Fibroblast of lung (primary cell): Measurements from ENCODE around the gene ANKRD13B. TPM values are rescaled to one million over a fixed set of nuclear protein-coding genes. Genes with fewer than 3 reads are reported as not detected.

Experiments
- DNase-seq, 2 donors: peaks; one replicate each; pipeline versions ENCODE4 v3.0.0 to v3.0.0-alpha.2; 2010; ENCODE audit warnings: low read depth in 2 of 2
- H2AFZ ChIP-seq: 2 replicates; pipeline ENCODE4 v1.5.1; 2012; ENCODE audit warnings: low read length, control low read depth, inconsistent platforms
- H3K27ac ChIP-seq: 2 replicates; pipeline ENCODE4 v1.5.1; 2011; ENCODE audit warnings: low read length, control low read depth; ENCODE audit not compliant: insufficient read depth
- H3K27me3 ChIP-seq: 2 replicates; pipeline ENCODE4 v1.5.1; 2011; ENCODE audit warnings: mild to moderate bottlenecking, low read length; ENCODE audit not compliant: control insufficient read depth, insufficient read depth
- H3K36me3 ChIP-seq: 2 replicates; pipeline ENCODE4 v1.5.1; 2011; ENCODE audit warnings: low read length; ENCODE audit not compliant: control insufficient read depth, insufficient read depth
- H3K4me1 ChIP-seq: 2 replicates; pipeline ENCODE4 v1.5.1; 2011; ENCODE audit warnings: low read length; ENCODE audit not compliant: control insufficient read depth, insufficient read depth; ENCODE audit errors: extremely low read depth
- H3K4me2 ChIP-seq: 2 replicates; pipeline ENCODE4 v1.5.1; 2011; ENCODE audit warnings: low read length, control low read depth; ENCODE audit not compliant: insufficient read depth; ENCODE audit errors: extremely low read depth
- H3K4me3 ChIP-seq, 4 experiments: fragments of 200-600 bp in 1 of 4; sonication (generic) in 1 of 4; replicated peaks in 1 of 4; 2 replicates each; pipeline ENCODE4 v1.5.1; 2011 to 2016; ENCODE audit warnings: low read length in 4 of 4, low read depth in 3 of 4, mild to moderate bottlenecking in 3 of 4, control low read depth in 2 of 4, inconsistent platforms in 1 of 4, mixed read lengths in 1 of 4; ENCODE audit not compliant: insufficient read depth in 1 of 4; ENCODE audit errors: control extremely low read depth in 1 of 4
- H3K79me2 ChIP-seq: 2 replicates; pipeline ENCODE4 v1.5.1; 2012; ENCODE audit warnings: mild to moderate bottlenecking, low read length, inconsistent platforms; ENCODE audit not compliant: control insufficient read depth, insufficient read depth
- H3K9ac ChIP-seq: 2 replicates; pipeline ENCODE4 v1.5.1; 2011; ENCODE audit warnings: mild to moderate bottlenecking, low read length, control low read depth; ENCODE audit not compliant: insufficient read depth
- H3K9me3 ChIP-seq: 2 replicates; pipeline ENCODE4 v1.5.1; 2012; ENCODE audit warnings: low read depth, low read length; ENCODE audit not compliant: control insufficient read depth, insufficient read depth
- H4K20me1 ChIP-seq: 2 replicates; pipeline ENCODE4 v1.5.1; 2011; ENCODE audit warnings: low read length; ENCODE audit not compliant: control insufficient read depth, insufficient read depth; ENCODE audit errors: extremely low read depth
- CTCF ChIP-seq, 2 donors: IDR thresholded peaks in 1 of 2; conservative IDR thresholded peaks in 1 of 2; 1 replicate in 1 of 2; 2 replicates in 1 of 2; pipeline ENCODE4 v1.5.1; 2011 to 2012; ENCODE audit warnings: low read length in 2 of 2, control low read depth in 1 of 2, inconsistent platforms in 1 of 2, low read depth in 1 of 2, mild to moderate bottlenecking in 1 of 2
- EZH2 ChIP-seq: IDR thresholded peaks from 2 replicates; pipeline ENCODE4 v1.5.1; 2012; ENCODE audit warnings: low read length, control low read depth, mild to moderate bottlenecking; ENCODE audit errors: missing control alignments
- polyA plus RNA-seq, 2 donors: library from polyadenylated mRNA; depleted of rRNA in 1 of 2; stranded (reverse) in 1 of 2; unstranded in 1 of 2; fragments of >200 nt; gene quantifications; 2 replicates each; pipeline ENCODE4 v1.2.1, GENCODE V29; 2011 to 2012; ENCODE audit warnings: missing spikeins in 1 of 2
- total RNA-seq: library from RNA; depleted of rRNA; stranded (reverse); fragments of >200 nt; gene quantifications from 2 replicates; pipeline ENCODE4 v1.2.1, GENCODE V29; 2014

The ANKRD13B gene
- total and polyA plus RNA-seq, 2 donors (not counting 1 experiment from before 2014, with no cell fraction given) = 1.4 to 6.3 TPM

GRCh38 chr17:29591737-29592608 is 959 bp upstream of the ANKRD13B start:
- Histone ChIP-seq H3K9me3 (no peaks in the 10 kb centered on the region), H4K20me1 (no peaks in the 10 kb centered on the region), H3K27ac (peak overlapping the region; percentile 55), H3K27me3 (no peaks in the 10 kb centered on the region), H3K9ac (no peak overlapping the region), H3K4me3 (peak overlapping the region in 2 of 4 experiments; percentile 39 to 63), H3K36me3 (no peaks in the 10 kb centered on the region), H2AFZ (peak overlapping the region; percentile 9), H3K79me2 (peaks cover 19% of the 10 kb centered on the region), H3K4me1 (peaks cover 20% of the 10 kb centered on the region), H3K4me2 (peak overlapping the region; percentile 68)
- TF ChIP-seq CTCF (conservative IDR thresholded peaks at IDR 0.05 in 1 of 2, IDR thresholded peaks at IDR 0.05 in 1 of 2; ENCODE audit: low read depth in 1 of 2, low read length in 2 of 2) (peak; percentile 86 to 89), EZH2 (no peak)
- DNase-seq = peak; percentile 72 to 78

GRCh38 chr17:29593591-29594518 is 923 bp downstream of the ANKRD13B start:
- no peak overlapping the region for H3K27ac ChIP-seq

More at GRCh38 chr17:29593591-29594518, 923 bp downstream of the ANKRD13B start:
- Histone ChIP-seq H3K79me2 (peaks cover under 1% of the 10 kb centered on the region), H3K4me3 (peak overlapping the region; percentile 50 to 62 (median 56)), H3K9me3 (no peaks in the 10 kb centered on the region), H4K20me1 (no peaks in the 10 kb centered on the region), H3K4me1 (peaks cover 17% of the 10 kb centered on the region), H3K27me3 (no peaks in the 10 kb centered on the region), H2AFZ (no peak overlapping the region), H3K9ac (peak overlapping the region; percentile 28), H3K36me3 (no peaks in the 10 kb centered on the region), H3K4me2 (peak overlapping the region; percentile 84)
- DNase-seq = peak in 1 of 2 donors; percentile 23
- no peak for TF ChIP-seq EZH2
- peak in 1 of 2 donors; percentile 21 for TF ChIP-seq CTCF (conservative IDR thresholded peaks at IDR 0.05 in 1 of 2, IDR thresholded peaks at IDR 0.05 in 1 of 2; ENCODE audit: low read depth in 1 of 2, low read length in 2 of 2)
